ENCODE data around the gene FLNC. TPM values are rescaled to one million over a fixed set of nuclear protein-coding genes. Genes with fewer than 3 reads are reported as not detected.
A peak's percentile ranks its signal among the peaks of the same experiment; 100 is the strongest.

FLNC gene
- polyA plus RNA-seq, 1 donor = 14.9 TPM

DNA sequence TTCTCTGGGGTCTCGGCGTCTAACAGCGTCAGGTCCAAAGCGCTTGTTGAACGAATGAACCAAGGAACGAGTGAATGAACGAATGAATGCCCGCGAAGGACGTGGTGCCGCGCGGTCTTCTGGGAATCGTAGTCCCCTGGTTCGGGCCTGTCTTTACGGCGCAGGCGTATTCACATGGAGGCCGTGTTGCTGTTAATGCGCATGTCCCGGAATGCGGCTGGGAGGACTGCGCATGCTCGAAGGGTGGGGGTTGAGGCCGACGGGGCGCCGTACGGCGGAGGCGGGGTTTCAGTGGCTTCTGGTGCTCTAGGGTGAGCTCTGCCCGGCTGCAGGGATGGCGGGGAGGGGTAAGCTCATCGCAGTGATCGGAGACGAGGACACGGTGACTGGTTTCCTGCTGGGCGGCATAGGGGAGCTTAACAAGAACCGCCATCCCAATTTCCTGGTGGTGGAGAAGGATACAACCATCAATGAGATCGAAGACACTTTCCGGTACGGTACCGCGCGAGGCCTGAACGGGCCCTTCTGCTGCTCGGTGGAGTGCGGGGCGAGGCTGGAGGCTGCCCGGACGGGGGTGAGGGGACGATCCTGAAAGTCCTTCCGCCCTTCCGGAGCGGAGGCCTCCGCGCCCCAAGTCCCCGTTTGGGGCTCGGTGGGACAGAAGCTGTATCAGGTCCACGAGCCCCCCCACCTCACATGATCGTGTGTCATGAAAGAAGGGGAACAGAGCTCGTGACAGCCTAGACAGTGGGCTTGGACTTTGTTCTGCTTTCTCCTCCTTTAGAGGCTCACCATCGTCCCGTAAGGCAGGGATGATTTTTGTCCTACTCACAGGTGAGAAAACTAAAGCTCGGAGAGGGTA is 32.6 kb downstream of the FLNC start, which contains the start of gene ATP6V1F:
Gene ATP6V1F (plus strand): TSS at position 286 of the 862 bp plus-strand sequence. CDS start 49 bp downstream, at position 335.
- peak; percentile 98 for DNase-seq

DNA sequence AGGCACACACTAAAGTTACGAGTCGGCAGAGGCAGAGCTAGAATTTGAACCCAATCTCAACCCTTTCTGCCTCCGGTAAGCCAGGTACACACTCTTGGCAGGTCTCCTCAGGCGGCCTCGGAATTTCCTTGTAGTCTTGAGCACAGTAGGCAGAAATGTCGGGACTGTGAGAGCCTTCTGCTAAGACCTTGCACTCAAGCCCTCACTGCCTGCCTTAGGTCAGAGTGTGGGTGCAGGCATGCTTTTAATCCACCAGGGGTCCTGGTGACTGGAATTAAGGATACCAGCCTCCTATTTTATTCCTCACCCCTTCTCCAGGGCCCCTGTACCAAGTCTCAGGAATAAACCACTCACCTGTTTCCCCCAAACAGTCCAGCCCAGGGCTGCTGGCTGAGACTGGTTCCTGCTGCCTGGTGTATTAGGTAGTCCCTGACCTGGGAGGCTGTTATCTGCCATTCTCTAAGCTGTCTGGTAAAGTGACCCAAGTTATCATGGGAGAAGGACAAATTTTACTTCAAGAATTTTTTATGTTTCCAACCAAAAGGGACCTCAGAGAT is 33.3 kb downstream of the FLNC start:
- no peak for DNase-seq

DNA sequence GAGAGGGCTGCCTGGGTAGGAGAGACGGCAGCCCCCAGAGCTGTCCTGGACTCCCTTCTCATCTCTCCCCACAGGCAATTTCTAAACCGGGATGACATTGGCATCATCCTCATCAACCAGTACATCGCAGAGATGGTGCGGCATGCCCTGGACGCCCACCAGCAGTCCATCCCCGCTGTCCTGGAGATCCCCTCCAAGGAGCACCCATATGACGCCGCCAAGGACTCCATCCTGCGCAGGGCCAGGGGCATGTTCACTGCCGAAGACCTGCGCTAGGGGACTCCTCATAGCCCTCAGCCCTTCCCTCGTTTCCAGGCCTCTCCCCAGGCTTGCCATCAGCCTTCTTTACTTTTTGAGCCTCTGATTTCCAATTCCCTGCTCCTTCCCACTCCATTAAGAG is 35.1 kb downstream of the FLNC start:
- no peak for DNase-seq

DNA sequence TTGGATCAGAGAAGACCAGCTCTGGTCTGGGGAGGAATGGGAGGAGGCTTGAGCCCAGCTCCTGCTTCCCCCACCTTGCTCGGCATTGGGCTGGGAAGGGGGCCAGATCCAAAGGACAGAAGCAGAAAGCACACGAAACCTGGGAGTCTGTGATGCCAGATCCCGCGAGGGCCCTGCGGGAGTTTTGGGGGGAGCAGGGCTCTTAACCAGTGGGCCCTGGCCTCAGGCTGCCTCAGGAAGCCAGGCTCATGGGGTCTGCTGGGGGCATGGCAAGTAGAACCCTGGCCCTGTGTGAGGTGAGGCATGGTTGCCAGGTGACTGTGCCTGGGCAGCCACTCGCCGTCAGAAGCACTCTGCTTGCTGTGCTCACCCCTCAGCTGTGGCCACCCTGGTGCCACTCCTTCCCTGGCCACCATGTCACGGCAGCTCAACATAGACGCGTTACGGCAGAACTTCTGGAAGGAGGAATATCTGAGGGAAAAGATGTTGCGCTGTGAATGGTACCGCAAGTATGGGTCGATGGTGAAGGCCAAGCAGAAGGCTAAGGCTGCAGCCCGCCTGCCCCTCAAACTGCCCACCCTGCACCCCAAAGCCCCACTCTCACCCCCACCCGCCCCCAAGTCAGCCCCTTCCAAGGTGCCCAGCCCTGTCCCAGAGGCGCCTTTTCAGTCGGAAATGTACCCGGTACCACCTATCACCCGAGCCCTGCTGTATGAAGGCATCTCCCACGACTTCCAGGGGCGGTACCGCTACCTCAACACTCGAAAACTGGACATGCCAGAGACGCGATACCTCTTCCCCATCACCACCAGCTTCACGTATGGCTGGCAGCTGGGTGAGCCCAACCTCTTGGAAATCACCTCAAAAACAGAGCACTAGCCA is 36.0 kb downstream of the FLNC start:
- DNase-seq = no peak

- DNase-seq = no peak
Observed at GRCh38 chr7:128867241-128867640, 37.0 kb downstream of the FLNC start.

DNA sequence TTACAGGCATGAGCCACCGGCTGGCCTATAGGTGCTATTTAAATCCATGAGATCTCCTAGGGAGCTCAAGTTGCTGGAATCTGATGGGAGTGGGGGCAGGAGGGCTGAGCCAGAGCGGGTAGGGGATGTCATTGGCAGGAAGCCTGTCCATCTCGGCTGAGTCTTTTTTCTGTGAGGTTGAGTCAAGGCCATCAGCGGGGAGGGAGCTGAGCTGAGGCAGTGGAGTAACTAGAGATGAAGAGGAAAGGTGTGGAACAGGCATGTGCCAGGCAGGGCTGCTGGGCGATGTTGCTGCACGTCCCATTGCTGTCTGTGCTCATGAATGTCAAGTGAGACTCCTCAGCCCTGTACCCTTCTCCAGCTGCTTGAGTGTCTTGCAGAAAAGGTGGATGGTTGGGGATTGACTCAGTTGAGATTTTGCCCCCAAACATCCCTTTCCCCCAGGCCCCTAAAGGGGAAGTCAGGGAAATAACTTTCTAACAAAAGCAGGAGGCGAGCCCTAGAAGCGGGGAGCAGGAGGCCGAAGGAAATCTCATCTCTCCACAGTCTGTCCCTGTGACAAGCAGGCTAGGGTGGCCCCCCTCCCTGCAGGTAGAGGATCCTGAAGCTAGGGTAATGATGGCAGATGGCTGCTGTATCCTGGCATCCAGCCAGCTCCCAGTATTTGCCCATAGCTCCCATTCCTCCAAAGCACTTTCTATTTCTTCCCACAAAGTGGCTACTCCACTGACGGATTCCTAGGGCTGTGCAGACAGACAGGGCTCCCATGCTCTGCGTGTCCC is 37.8 kb downstream of the FLNC start:
- DNase-seq = no peak

DNA sequence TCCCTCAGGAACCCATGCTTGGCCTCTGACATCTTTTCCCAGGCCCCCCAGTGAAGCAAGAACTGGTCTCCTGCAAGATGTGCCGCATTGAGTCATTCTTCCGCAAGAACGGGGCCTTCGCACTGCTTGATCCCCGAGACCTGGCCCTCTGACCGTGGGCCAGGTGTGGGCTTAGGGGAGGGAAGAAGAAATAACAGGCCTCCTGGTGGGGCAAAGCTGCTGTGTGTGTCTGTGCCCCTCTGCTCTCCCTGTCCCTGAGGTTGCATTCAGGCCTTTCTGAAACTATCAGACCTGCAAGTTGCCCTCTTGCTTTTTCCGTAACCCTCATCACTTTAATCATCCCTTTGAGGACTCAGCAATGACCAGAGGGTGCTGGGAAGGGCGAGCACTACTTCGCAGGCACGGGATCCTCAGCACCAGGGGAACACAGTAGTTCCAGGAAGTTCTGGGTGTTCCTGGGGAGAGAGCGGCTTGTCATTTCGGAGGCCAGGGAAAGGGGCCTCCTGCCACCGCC is 38.5 kb downstream of the FLNC start:
- no peak for DNase-seq

DNA sequence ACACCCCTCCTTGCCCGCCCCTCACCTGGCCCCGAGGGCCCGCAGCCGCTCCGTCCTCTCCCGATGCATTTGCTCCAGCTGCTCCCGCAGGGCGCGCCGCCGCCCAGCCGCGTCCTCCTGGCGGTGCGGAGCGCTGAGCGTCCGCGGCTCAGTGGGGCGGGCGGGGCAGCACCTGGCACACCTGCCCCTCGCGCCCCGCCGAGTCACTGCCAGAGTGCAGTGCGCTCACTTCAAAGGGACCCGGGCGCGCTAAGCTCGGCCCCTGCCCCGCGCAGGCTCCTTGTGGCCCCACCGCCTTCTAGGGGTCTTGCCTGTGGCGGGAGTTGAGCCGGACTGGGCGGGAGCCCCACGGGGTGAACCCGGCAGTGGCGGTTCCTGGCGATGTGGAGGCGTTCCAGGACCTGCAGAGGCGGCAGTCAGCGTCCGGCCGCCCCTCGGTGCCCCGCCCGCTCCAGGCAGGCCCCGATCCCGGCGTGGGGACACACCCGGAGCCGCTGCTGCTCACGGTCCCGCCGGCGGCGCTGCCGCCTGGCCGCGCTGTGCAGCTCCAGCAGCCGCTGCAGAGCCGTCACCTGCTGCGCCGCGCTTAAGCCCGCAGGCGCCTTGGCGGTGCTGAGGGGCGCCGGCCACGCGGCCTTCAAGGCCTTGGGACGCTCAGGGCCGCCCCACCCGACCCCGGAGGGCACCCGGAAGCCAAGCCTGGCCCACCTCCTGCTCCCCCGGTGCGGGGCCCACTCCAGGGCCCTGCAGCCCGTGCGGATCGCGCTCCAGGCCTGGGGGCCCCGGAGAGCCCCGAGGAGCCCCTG is 39.1 kb downstream of the FLNC start:
- no peak for DNase-seq

- DNase-seq = no peak
Observed at GRCh38 chr7:128869944-128870285, 39.7 kb downstream of the FLNC start.

DNA sequence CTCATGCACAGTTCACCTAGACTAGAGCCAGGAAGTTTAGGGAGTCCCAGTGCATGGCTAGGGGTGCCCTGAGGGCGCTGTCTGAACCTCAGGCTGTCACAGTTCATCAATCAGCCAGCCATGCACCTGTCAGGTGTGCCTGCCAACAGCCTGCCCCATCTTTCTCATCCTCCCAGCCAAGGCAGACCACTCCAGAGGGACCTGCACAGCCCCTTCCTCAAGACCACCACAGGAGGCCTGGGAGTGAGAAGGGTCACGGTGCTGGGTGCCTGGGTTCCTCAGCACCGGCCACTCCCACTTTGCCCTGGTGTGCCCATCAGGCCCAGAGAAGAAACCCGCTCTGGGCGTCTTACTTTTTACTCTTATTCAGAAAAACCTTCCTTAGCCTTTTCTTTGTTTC is 40.8 kb downstream of the FLNC start:
- no peak for DNase-seq

- no peak for DNase-seq
Observed at GRCh38 chr7:128872394-128872824, 42.2 kb downstream of the FLNC start.

DNA sequence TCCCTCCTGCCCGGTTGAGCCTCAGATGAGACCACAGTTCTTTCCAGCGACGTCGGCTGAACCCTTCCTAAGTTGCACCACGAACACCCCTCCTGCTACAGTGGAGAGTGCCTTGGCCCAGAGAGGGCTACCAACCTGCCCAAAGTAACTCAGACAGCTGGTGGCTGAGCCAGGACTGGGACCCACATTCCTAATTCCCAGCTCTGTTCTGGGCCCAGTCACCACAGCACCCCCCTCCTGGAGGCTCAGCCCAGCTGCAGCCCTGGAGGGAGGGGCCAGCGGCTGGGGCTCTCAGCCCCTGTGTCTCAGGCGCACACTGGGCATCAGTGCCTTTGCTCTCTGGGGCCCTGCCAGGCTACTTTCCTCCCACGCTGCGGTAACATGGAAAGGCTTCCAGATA is 43.0 kb downstream of the FLNC start:
- DNase-seq = no peak

DNA sequence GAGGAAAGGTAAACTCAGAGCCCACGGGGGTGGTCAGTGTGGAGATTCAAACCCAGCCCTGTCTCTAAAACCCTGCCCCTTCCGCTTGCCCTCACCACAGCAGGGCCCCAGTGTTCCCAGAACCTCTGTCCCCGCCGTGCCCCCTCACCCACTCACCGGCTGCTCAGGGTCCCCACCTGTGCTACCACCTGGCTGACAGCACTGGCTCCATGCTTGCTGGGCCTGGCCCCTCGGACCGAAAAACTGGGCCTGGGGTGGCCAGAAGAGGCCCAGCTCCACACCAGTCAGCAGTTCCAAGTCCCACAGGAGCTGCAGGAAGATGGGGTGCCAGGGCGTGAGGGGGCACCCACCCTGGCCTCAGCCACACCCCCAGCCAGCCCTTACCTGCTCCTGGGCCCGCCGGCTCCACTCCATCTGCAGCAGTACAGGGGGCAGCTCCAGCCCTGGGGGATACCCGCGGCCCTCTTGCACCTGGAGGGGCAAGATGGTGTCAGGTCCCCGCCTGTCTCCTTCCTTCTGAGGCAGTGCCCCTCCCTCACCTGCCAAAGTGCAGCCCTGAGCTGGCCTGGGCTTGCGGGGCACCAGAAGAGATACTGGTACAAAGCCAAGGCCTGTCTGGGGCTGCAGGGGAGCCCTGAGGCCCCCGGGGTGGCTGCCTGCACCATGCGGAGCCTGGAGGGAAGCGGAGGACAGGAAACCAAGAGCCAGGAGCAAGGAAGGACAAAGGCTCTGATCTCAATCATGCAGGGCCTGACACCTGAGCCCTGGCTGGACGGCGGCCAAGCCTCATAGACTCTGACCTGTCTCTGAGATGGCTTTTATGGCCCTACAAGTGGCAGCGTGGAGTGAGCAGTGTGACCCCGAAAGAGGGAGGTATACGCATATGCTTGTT is 44.2 kb downstream of the FLNC start:
- no peak for DNase-seq

DNA sequence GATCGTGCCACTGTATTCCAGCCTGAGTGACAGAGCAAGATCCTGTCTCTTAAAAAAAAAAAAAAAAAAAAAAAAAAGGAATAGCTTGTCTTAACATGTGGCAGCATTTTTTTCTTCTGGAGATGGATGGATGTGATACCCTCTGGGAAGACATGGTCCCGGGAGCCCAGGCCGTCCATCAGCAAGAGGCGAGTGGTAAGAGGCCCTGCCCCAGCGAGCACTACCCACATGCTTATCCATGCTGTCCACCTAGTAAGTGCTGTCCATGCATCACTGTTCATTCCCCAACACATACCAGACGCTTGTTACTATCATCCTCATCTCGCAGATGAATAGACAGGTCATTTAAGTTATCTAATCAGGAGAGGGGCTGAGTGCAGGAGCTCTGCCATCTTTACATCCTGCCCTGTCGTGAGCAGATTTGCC is 45.3 kb downstream of the FLNC start:
- DNase-seq = no peak

GRCh38 chr7:128876127-128876526 is 45.9 kb downstream of the FLNC start:
- no peak for DNase-seq

DNA sequence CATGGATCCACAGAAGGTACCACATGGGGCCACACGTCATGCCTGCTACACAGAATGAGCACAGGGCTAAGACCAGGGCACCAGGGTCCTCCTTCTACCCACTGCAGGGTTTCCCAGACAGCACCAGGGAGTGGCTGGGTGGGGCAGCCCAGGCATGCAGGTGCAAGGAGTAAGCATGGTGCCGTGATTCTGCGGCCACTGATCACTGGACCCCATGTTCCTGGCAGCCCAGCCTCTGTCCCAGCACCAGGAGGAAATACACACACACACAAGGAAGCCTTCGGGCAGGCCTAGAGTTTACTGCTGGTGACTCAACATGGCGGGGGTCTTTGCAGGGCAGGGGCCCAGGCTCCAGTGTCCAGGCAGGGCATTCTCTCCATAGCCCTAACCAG is 46.4 kb downstream of the FLNC start:
- DNase-seq = no peak

DNA sequence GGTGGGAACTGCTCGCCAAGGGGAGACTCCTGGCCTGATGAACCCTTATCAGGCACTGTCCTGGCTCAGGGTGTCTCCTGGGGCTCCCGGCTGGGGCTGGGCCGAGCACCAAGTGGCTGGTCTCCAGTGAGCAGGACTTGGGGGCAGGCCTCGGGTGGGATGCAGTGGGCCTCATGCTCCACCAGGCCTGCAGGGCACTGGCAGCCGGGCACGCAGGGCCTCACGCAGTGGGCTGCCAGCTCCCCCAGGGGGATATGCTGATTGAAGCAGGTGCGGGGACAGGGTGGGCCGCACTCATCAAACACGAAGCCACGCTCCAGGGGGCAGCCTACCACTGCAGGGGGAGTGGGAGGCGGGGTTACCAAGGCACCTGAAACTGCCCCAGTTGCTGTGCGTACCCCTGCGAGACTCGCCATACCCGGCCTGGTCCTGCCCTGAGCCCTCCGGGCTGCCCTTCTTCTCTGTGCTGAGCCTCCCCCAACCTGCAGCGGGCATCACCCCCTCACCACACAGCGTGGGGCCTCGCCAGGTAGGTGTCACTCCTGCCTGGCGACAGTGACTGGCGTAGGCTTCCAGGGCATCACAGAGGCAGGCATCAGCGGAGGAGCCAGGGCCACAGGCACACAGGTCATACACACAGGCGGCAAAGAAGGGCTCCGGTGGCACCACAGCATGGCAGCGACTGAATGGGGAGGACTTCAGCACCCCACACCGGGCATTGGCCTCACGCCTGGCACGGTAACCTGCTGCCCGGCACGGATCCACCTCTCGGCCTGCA is 47.0 kb downstream of the FLNC start:
- DNase-seq = no peak

DNA sequence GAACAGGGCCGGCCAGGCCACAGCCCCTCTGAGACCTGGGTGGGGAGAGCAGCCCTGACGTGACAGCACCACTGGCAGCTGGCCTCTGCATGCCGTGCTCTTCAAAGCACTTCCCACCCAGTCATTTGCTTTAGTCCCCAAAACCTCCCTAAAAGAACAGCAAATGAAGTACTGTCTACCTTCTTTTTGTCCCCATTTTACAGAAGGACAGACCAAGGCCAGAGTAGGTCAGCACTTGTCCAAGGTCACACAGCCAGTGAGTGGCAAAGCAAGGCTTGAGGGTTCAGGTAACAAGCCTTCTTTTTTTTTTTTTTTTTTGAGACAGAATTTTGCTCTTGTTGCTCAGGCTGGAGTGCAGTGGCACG is 47.5 kb downstream of the FLNC start:
- no peak for DNase-seq

All from left kidney (tissue), 2 donors.